ENCODE data around the gene ABHD18.

- TF ChIP-seq POLR2A (IDR thresholded peaks at IDR 0.05; ENCODE audit: low read length) (peak; percentile 96), GATA1 (IDR thresholded peaks at IDR 0.05; ENCODE audit: low read depth, low read length) (no peak)
Observed at GRCh38 chr4:128060699-128061565, 95.7 kb downstream of the ABHD18 start, which contains the start of gene LARP1B.

Measured in erythroblast (primary cell).